ENCODE data around the gene FBXL19. TPM values are rescaled to one million over a fixed set of nuclear protein-coding genes. Genes with fewer than 3 reads are reported as not detected.
A peak's percentile ranks its signal among the peaks of the same experiment; 100 is the strongest.

Gene FBXL19
- total RNA-seq, 1 donor = 9.8 TPM

GRCh38 chr16:30964574-30965226 is 41.3 kb downstream of the FBXL19 start:
- TF ChIP-seq, protein P1, sequence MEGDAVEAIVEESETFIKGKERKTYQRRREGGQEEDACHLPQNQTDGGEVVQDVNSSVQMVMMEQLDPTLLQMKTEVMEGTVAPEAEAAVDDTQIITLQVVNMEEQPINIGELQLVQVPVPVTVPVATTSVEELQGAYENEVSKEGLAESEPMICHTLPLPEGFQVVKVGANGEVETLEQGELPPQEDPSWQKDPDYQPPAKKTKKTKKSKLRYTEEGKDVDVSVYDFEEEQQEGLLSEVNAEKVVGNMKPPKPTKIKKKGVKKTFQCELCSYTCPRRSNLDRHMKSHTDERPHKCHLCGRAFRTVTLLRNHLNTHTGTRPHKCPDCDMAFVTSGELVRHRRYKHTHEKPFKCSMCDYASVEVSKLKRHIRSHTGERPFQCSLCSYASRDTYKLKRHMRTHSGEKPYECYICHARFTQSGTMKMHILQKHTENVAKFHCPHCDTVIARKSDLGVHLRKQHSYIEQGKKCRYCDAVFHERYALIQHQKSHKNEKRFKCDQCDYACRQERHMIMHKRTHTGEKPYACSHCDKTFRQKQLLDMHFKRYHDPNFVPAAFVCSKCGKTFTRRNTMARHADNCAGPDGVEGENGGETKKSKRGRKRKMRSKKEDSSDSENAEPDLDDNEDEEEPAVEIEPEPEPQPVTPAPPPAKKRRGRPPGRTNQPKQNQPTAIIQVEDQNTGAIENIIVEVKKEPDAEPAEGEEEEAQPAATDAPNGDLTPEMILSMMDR (IDR thresholded peaks at IDR 0.05; ENCODE audit: insufficient read depth, low read length) = no peak

DNA sequence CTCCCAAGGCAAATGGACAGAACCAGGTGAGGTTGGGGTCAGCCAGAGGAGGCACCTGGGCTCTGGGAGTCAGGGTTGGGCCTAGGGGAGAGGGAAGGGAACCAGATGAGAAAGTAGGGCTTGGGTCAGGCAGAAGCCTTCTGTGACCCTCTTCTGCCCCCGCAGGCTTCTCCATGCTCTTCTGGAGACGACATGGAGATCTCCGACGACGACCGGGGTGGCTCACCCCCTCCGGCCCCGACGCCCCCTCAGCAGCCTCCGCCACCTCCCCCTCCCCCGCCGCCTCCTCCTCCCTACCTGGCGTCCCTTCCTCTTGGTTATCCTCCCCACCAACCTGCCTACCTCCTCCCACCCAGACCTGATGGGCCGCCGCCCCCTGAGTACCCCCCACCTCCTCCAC is 42.1 kb downstream of the FBXL19 start:
- H3K4me3 ChIP-seq (ENCODE audit: low read depth, low read length) = no peak overlapping the region
- no peak for DNase-seq (ENCODE audit: low read depth)

More at GRCh38 chr16:30964574-30965226, 41.3 kb downstream of the FBXL19 start:
- no peak overlapping the region for H3K4me3 ChIP-seq (ENCODE audit: low read depth, low read length)
- DNase-seq (ENCODE audit: low read depth) = no peak

GRCh38 chr16:30966033-30966619 is 42.8 kb downstream of the FBXL19 start:
- no peak for DNase-seq (ENCODE audit: low read depth)
- no peak overlapping the region for H3K4me3 ChIP-seq (ENCODE audit: low read depth, low read length)
- TF ChIP-seq, protein P1 (IDR thresholded peaks at IDR 0.05; ENCODE audit: insufficient read depth, low read length) = no peak

More for the DNA sequence above, 42.1 kb downstream of the FBXL19 start:
- TF ChIP-seq, protein P1 (IDR thresholded peaks at IDR 0.05; ENCODE audit: insufficient read depth, low read length) = no peak

DNA sequence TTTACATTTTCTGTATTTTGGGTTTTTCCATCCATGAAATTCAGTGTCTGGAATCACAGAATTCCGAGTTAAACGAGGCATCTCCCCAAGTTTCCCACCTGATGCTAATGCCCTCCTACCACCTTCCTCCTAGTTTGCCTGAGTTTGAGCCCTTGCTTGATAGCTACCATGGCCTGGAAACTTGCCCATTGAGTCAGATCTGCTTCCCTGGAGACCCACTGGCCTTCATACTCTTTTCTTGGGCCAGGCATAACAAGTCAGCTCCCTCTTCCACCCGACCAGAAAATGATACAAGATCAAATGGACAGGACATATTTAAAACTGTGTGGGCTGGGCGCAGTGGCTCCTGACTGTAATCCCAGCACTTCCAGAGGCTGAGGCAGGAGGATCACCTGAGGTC is 44.4 kb downstream of the FBXL19 start:
- H3K4me3 ChIP-seq (ENCODE audit: low read depth, low read length) = no peak overlapping the region
- TF ChIP-seq, protein P1 (IDR thresholded peaks at IDR 0.05; ENCODE audit: insufficient read depth, low read length) = no peak
- DNase-seq (ENCODE audit: low read depth) = peak; percentile 26

DNA sequence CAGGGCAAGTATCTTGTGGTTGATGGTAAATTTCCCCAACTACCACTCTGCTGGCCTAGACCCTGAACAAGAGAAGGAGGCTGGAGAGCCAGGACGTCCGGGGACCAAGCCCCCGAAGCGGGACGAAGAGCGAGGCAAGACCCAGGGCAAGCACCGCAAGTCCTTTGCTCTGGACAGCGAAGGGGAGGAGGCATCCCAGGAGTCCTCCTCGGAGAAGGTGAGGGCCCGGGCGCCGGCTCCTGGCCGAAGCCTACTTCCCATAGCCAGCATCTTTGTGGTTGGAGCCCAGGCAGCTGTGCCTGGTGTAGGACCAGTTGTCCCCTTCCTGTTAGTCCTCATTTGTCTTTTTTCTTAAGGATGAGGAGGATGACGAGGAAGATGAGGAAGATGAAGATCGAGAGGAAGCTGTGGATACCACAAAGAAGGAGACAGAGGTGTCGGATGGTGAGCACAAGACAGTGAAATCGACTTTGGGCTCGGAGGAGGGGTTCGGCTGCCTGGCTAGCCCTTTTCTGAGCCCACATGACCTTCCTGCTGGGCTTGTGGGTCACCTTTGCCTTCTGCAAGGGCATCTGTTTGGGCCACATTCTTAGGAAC is 46.0 kb downstream of the FBXL19 start:
- TF ChIP-seq, protein P1 (IDR thresholded peaks at IDR 0.05; ENCODE audit: insufficient read depth, low read length) = no peak
- no peak for DNase-seq (ENCODE audit: low read depth)
- no peak overlapping the region for H3K4me3 ChIP-seq (ENCODE audit: low read depth, low read length)

DNA sequence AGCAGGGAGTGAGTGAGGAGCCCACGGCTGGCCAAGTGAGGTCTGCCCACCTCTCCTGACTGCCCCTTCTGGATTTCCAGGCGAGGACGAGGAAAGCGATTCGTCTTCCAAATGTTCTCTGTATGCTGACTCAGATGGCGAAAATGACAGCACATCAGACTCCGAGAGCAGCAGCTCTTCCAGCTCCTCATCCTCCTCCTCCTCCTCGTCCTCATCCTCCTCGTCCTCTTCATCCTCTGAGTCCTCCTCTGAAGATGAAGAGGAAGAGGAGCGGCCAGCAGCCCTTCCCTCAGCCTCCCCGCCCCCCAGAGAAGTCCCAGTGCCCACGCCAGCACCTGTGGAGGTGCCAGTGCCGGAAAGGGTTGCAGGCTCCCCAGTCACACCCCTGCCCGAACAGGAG is 47.9 kb downstream of the FBXL19 start:
- H3K4me3 ChIP-seq (ENCODE audit: low read depth, low read length) = no peak overlapping the region
- no peak for DNase-seq (ENCODE audit: low read depth)
- TF ChIP-seq, protein P1 (IDR thresholded peaks at IDR 0.05; ENCODE audit: insufficient read depth, low read length) = no peak
